ENCODE results near the gene DISC1. TPM values are rescaled to one million over a fixed set of nuclear protein-coding genes. Genes with fewer than 3 reads are reported as not detected.

DISC1 gene
- total and polyA plus RNA-seq, 2 experiments from 2014 or later, result 0.43 to 1.2 TPM

GRCh38 chr1:231976231-231976630 is 349.6 kb downstream of the DISC1 start:
- Histone ChIP-seq H3K9me2 (ENCODE audit: insufficient read depth) (no peaks in the 10 kb centered on the region), H3K36me3 (ENCODE audit: low read depth) (no peaks in the 10 kb centered on the region), H3K9me3 (ENCODE audit: low read depth) (no peaks in the 10 kb centered on the region), H3K4me2 (ENCODE audit: unreplicated experiment) (no peak overlapping the region), H3K27ac (no peak overlapping the region), H3K4me3 (no peak overlapping the region), H3F3A (ENCODE audit: insufficient read depth) (no peaks in the 10 kb centered on the region), H4K20me1 (ENCODE audit: insufficient read depth) (no peaks in the 10 kb centered on the region), H3K4me1 (ENCODE audit: insufficient read depth) (no peaks in the 10 kb centered on the region), H3K27me3 (replicated peaks; ENCODE audit: insufficient read depth) (no peaks in the 10 kb centered on the region), H3K79me2 (ENCODE audit: insufficient read depth) (no peaks in the 10 kb centered on the region), H3K9ac (no peak overlapping the region), H2AFZ (no peak overlapping the region)
- 85 to 87% methylated on average over 4 of the region's 4 CpGs for WGBS, 2 experiments (ENCODE audit: low coverage in 1 of 2, low lambda C conversion rate in 2 of 2, missing lambda C conversion rate in 2 of 2)
- TF ChIP-seq EZH2phosphoT487 (IDR thresholded peaks at IDR 0.05; ENCODE audit: insufficient read depth, low read depth), result no peak
- no peak for TF ChIP-seq EZH2 (IDR thresholded peaks at IDR 0.05; ENCODE audit: insufficient read depth, poor library complexity, severe bottlenecking)
- in situ Hi-C loops (cut with MboI), result no loop called here
- no peak for DNase-seq

- Histone ChIP-seq H3F3A (ENCODE audit: insufficient read depth) (no peaks in the 10 kb centered on the region), H4K20me1 (ENCODE audit: insufficient read depth) (no peaks in the 10 kb centered on the region), H3K27me3 (replicated peaks; ENCODE audit: insufficient read depth) (no peaks in the 10 kb centered on the region), H3K79me2 (ENCODE audit: insufficient read depth) (no peaks in the 10 kb centered on the region), H3K4me1 (ENCODE audit: insufficient read depth) (no peaks in the 10 kb centered on the region), H3K9me3 (ENCODE audit: low read depth) (no peaks in the 10 kb centered on the region), H3K9ac (no peak overlapping the region), H3K27ac (no peak overlapping the region), H3K4me2 (ENCODE audit: unreplicated experiment) (no peak overlapping the region), H3K4me3 (no peak overlapping the region), H3K9me2 (ENCODE audit: insufficient read depth) (no peaks in the 10 kb centered on the region), H3K36me3 (ENCODE audit: low read depth) (no peaks in the 10 kb centered on the region), H2AFZ (no peak overlapping the region)
- no peak for TF ChIP-seq EZH2 (IDR thresholded peaks at IDR 0.05; ENCODE audit: insufficient read depth, poor library complexity, severe bottlenecking)
- no peak for TF ChIP-seq EZH2phosphoT487 (IDR thresholded peaks at IDR 0.05; ENCODE audit: insufficient read depth, low read depth)
- WGBS, 2 experiments (ENCODE audit: low coverage in 1 of 2, low lambda C conversion rate in 2 of 2, missing lambda C conversion rate in 2 of 2), result 64 to 65% methylated on average over 4 of the region's 4 CpGs
- in situ Hi-C loops (cut with MboI), result no loop called here
- no peak for DNase-seq
These were observed 355.1 kb downstream of the DISC1 start for GRCh38 chr1:231981675-231982074.

DNA sequence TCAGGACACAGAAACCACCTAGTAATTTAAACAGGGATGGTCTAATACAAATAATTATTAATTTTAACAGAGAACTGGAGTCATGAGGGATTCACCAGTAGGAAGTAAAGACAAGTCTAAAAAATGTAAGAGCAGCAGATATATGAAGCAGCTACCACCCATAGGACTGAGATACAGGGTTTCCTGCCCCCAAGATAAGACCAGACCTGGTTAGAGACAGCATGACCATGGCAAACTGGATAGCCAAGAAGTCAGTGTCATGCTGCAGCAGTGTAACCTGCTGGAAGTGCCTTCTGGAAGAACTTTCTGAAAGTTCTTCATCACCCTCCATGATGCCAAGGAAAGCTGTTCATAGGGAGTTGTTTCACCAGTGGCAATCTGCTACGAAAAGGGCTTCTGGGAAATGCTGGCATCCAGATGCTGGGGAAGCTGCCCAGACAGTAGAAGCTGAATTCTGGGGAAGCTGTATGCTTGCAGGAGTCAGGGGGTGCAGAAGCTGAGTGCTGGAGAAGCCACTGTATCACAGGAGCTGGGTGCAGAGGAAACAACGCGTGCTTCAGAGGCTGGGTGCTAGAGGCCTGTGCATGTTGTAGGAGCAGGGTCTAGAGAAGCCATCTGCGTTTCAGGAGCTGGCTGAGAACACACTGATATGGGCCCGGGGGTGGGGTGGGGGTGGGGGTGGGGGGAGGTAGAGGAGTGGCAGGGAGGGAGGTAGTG is 356.4 kb downstream of the DISC1 start:
- in situ Hi-C loops (cut with MboI), result no loop called here
- Histone ChIP-seq H3F3A (ENCODE audit: insufficient read depth) (no peaks in the 10 kb centered on the region), H3K9me3 (ENCODE audit: low read depth) (no peaks in the 10 kb centered on the region), H3K9ac (no peak overlapping the region), H3K27ac (no peak overlapping the region), H3K36me3 (ENCODE audit: low read depth) (no peaks in the 10 kb centered on the region), H4K20me1 (ENCODE audit: insufficient read depth) (no peaks in the 10 kb centered on the region), H3K4me3 (no peak overlapping the region), H2AFZ (no peak overlapping the region), H3K4me2 (ENCODE audit: unreplicated experiment) (no peak overlapping the region), H3K4me1 (ENCODE audit: insufficient read depth) (no peaks in the 10 kb centered on the region), H3K27me3 (replicated peaks; ENCODE audit: insufficient read depth) (no peaks in the 10 kb centered on the region), H3K9me2 (ENCODE audit: insufficient read depth) (no peaks in the 10 kb centered on the region), H3K79me2 (ENCODE audit: insufficient read depth) (no peaks in the 10 kb centered on the region)
- TF ChIP-seq EZH2 (IDR thresholded peaks at IDR 0.05; ENCODE audit: insufficient read depth, poor library complexity, severe bottlenecking) (no peak), EZH2phosphoT487 (IDR thresholded peaks at IDR 0.05; ENCODE audit: insufficient read depth, low read depth) (no peak)
- DNase-seq, result no peak
- WGBS, 2 experiments (ENCODE audit: low coverage in 1 of 2, low lambda C conversion rate in 2 of 2, missing lambda C conversion rate in 2 of 2), result 42 to 61% methylated on average over 4 to 5 of the region's 5 CpGs

DNA sequence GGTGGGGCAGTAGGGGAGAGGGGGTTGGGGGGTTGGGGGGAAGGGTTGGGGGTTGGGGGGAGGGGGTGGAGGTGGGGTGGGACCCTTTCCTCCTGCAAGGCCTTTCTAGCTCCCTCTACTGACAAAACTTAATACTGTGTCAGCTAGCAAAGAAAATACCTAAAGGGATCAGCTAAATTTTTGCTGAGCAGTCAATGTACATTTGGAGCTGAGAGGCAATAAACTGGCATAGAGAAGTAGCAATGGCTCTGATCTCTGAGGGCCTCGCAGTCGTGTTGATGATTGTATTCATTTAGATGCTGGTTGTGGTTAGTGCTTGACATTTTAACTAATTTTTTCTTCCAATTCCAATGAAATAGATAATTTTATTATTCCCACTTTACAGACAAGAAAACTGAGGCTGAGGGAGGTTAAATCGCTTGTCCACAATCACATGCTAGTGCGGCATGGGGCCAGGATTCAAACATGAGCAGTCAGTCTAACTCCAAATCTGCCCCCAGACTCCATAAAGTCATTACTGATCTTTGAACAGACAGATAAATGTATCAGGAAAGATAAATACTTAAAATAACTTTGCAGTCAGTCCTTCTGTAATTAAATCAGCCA is 357.1 kb downstream of the DISC1 start:
- no peaks in the 10 kb centered on the region for H3K4me1 ChIP-seq (ENCODE audit: insufficient read depth)
- no peaks in the 10 kb centered on the region for H3K9me3 ChIP-seq (ENCODE audit: low read depth)
- DNase-seq, result no peak
- no peak overlapping the region for H3K4me3 ChIP-seq
- no peaks in the 10 kb centered on the region for H3K79me2 ChIP-seq (ENCODE audit: insufficient read depth)
- H3K4me2 ChIP-seq (ENCODE audit: unreplicated experiment), result no peak overlapping the region
- H3K27ac ChIP-seq, result no peak overlapping the region
- no peak overlapping the region for H2AFZ ChIP-seq
- TF ChIP-seq EZH2phosphoT487 (IDR thresholded peaks at IDR 0.05; ENCODE audit: insufficient read depth, low read depth) (no peak), EZH2 (IDR thresholded peaks at IDR 0.05; ENCODE audit: insufficient read depth, poor library complexity, severe bottlenecking) (no peak)
- H3K9ac ChIP-seq, result no peak overlapping the region
- in situ Hi-C loops (cut with MboI), result no loop called here
- 64 to 68% methylated on average over 4 of the region's 4 CpGs for WGBS, 2 experiments (ENCODE audit: low coverage in 1 of 2, low lambda C conversion rate in 2 of 2, missing lambda C conversion rate in 2 of 2)
- H3K27me3 ChIP-seq (replicated peaks; ENCODE audit: insufficient read depth), result no peaks in the 10 kb centered on the region
- no peaks in the 10 kb centered on the region for H3F3A ChIP-seq (ENCODE audit: insufficient read depth)
- H4K20me1 ChIP-seq (ENCODE audit: insufficient read depth), result no peaks in the 10 kb centered on the region
- no peaks in the 10 kb centered on the region for H3K36me3 ChIP-seq (ENCODE audit: low read depth)
- no peaks in the 10 kb centered on the region for H3K9me2 ChIP-seq (ENCODE audit: insufficient read depth)

All from GM23248 (cell line).